GM12878 (cell line): Measurements from ENCODE around the gene CASP8.

Experiments
- BHLHE40 ChIP-seq, 2 experiments: fragments of 450-650 bp in 1 of 2; IDR thresholded peaks; 2 replicates each; pipeline ENCODE4 v1.6.1; 2011 to 2017; ENCODE audit warnings: low read depth in 2 of 2, borderline replicate concordance in 1 of 2, improper control_type of control experiment in 1 of 2, low read length in 1 of 2, mild to moderate bottlenecking in 1 of 2
- CREB1 ChIP-seq: IDR thresholded peaks from 2 replicates; pipeline ENCODE4 v1.6.1; 2012; ENCODE audit warnings: low read depth, mild to moderate bottlenecking, inconsistent platforms
- CTCF ChIP-seq, 3 experiments: IDR thresholded peaks in 2 of 3; conservative IDR thresholded peaks in 1 of 3; 2 replicates each; pipeline ENCODE4 v1.5.1; 2011; ENCODE audit warnings: low read depth in 3 of 3, low read length in 3 of 3, mild to moderate bottlenecking in 3 of 3, control low read depth in 2 of 3, moderate library complexity in 2 of 3, inconsistent platforms in 1 of 3, mixed read lengths in 1 of 3; ENCODE audit not compliant: control insufficient read depth in 2 of 3, insufficient read depth in 1 of 3; ENCODE audit errors: extremely low read depth in 1 of 3
- FOS ChIP-seq: IDR thresholded peaks from 3 replicates; pipeline ENCODE4 v1.6.1; 2011; ENCODE audit warnings: borderline replicate concordance; ENCODE audit not compliant: insufficient read length; ENCODE audit errors: extremely low read depth
- POLR2AphosphoS5 ChIP-seq: IDR thresholded peaks from 2 replicates; pipeline ENCODE4 v1.6.1; 2011; ENCODE audit warnings: mild to moderate bottlenecking, low read length, inconsistent platforms
- RAD21 ChIP-seq: IDR thresholded peaks from 2 replicates; pipeline ENCODE4 v1.6.1; 2011; ENCODE audit warnings: mild to moderate bottlenecking, low read depth, low read length, moderate library complexity; ENCODE audit not compliant: insufficient read depth
- RFX5 ChIP-seq: IDR thresholded peaks from 2 replicates; pipeline ENCODE4 v1.6.1; 2011; ENCODE audit warnings: low read depth, low read length, improper control_type of control experiment
- TCF7 ChIP-seq: IDR thresholded peaks from 2 replicates; pipeline ENCODE4 v1.6.1; 2014; ENCODE audit warnings: antibody characterized with exemption, borderline replicate concordance
- TF ChIP-seq, protein P1 (sequence below): fragments of 450-650 bp; formaldehyde crosslinking; IDR thresholded peaks from 2 replicates; pipeline ENCODE4 v1.4.0; 2020; ENCODE audit warnings: mild to moderate bottlenecking, moderate library complexity
- TF ChIP-seq, protein P2 (sequence below): fragments of 450-650 bp; formaldehyde crosslinking; IDR thresholded peaks from 2 replicates; pipeline ENCODE4 v1.5.0; 2022; ENCODE audit warnings: mild to moderate bottlenecking, missing genetic modification characterization
- TF ChIP-seq, protein P3 (sequence below): IDR thresholded peaks from 2 replicates; pipeline ENCODE4 v1.6.1; 2012; ENCODE audit warnings: improper control_type of control experiment, low read depth, low read length; ENCODE audit not compliant: insufficient replicate concordance
- TF ChIP-seq, protein P4 (sequence below): IDR thresholded peaks from 2 replicates; pipeline ENCODE4 v1.6.1; 2012; ENCODE audit warnings: low read depth, low read length, improper control_type of control experiment
- TF ChIP-seq, protein P5 (sequence below): IDR thresholded peaks from 2 replicates; pipeline ENCODE4 v1.6.1; 2012; ENCODE audit warnings: mild to moderate bottlenecking, low read depth, low read length

GRCh38 chr2:201275990-201276389, 15.7 kb downstream of the CASP8 start:
- TF ChIP-seq CTCF (IDR thresholded peaks at IDR 0.05 in 2 of 3, conservative IDR thresholded peaks at IDR 0.05 in 1 of 3; ENCODE audit: control insufficient read depth in 2 of 3, extremely low read depth in 1 of 3, insufficient read depth in 1 of 3, low read depth in 3 of 3, low read length in 3 of 3) (peak in 2 of 3 experiments; percentile 1 to 5; a peak in 1 of 6 replicates), TCF7 (no peak), CREB1 (no peak), RFX5 (no peak), RAD21 (no peak), BHLHE40 (IDR thresholded peaks at IDR 0.05; ENCODE audit: borderline replicate concordance in 1 of 2, low read depth in 2 of 2, low read length in 1 of 2) (no peak), FOS (no peak), POLR2AphosphoS5 (no peak)
- TF ChIP-seq, protein P1, sequence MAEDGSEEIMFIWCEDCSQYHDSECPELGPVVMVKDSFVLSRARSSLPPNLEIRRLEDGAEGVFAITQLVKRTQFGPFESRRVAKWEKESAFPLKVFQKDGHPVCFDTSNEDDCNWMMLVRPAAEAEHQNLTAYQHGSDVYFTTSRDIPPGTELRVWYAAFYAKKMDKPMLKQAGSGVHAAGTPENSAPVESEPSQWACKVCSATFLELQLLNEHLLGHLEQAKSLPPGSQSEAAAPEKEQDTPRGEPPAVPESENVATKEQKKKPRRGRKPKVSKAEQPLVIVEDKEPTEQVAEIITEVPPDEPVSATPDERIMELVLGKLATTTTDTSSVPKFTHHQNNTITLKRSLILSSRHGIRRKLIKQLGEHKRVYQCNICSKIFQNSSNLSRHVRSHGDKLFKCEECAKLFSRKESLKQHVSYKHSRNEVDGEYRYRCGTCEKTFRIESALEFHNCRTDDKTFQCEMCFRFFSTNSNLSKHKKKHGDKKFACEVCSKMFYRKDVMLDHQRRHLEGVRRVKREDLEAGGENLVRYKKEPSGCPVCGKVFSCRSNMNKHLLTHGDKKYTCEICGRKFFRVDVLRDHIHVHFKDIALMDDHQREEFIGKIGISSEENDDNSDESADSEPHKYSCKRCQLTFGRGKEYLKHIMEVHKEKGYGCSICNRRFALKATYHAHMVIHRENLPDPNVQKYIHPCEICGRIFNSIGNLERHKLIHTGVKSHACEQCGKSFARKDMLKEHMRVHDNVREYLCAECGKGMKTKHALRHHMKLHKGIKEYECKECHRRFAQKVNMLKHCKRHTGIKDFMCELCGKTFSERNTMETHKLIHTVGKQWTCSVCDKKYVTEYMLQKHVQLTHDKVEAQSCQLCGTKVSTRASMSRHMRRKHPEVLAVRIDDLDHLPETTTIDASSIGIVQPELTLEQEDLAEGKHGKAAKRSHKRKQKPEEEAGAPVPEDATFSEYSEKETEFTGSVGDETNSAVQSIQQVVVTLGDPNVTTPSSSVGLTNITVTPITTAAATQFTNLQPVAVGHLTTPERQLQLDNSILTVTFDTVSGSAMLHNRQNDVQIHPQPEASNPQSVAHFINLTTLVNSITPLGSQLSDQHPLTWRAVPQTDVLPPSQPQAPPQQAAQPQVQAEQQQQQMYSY (CRISPR knock-in tag), result no peak
- TF ChIP-seq, protein P2, sequence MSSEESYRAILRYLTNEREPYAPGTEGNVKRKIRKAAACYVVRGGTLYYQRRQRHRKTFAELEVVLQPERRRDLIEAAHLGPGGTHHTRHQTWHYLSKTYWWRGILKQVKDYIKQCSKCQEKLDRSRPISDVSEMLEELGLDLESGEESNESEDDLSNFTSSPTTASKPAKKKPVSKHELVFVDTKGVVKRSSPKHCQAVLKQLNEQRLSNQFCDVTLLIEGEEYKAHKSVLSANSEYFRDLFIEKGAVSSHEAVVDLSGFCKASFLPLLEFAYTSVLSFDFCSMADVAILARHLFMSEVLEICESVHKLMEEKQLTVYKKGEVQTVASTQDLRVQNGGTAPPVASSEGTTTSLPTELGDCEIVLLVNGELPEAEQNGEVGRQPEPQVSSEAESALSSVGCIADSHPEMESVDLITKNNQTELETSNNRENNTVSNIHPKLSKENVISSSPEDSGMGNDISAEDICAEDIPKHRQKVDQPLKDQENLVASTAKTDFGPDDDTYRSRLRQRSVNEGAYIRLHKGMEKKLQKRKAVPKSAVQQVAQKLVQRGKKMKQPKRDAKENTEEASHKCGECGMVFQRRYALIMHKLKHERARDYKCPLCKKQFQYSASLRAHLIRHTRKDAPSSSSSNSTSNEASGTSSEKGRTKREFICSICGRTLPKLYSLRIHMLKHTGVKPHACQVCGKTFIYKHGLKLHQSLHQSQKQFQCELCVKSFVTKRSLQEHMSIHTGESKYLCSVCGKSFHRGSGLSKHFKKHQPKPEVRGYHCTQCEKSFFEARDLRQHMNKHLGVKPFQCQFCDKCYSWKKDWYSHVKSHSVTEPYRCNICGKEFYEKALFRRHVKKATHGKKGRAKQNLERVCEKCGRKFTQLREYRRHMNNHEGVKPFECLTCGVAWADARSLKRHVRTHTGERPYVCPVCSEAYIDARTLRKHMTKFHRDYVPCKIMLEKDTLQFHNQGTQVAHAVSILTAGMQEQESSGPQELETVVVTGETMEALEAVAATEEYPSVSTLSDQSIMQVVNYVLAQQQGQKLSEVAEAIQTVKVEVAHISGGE (CRISPR knock-in tag), result no peak
- TF ChIP-seq, protein P3, sequence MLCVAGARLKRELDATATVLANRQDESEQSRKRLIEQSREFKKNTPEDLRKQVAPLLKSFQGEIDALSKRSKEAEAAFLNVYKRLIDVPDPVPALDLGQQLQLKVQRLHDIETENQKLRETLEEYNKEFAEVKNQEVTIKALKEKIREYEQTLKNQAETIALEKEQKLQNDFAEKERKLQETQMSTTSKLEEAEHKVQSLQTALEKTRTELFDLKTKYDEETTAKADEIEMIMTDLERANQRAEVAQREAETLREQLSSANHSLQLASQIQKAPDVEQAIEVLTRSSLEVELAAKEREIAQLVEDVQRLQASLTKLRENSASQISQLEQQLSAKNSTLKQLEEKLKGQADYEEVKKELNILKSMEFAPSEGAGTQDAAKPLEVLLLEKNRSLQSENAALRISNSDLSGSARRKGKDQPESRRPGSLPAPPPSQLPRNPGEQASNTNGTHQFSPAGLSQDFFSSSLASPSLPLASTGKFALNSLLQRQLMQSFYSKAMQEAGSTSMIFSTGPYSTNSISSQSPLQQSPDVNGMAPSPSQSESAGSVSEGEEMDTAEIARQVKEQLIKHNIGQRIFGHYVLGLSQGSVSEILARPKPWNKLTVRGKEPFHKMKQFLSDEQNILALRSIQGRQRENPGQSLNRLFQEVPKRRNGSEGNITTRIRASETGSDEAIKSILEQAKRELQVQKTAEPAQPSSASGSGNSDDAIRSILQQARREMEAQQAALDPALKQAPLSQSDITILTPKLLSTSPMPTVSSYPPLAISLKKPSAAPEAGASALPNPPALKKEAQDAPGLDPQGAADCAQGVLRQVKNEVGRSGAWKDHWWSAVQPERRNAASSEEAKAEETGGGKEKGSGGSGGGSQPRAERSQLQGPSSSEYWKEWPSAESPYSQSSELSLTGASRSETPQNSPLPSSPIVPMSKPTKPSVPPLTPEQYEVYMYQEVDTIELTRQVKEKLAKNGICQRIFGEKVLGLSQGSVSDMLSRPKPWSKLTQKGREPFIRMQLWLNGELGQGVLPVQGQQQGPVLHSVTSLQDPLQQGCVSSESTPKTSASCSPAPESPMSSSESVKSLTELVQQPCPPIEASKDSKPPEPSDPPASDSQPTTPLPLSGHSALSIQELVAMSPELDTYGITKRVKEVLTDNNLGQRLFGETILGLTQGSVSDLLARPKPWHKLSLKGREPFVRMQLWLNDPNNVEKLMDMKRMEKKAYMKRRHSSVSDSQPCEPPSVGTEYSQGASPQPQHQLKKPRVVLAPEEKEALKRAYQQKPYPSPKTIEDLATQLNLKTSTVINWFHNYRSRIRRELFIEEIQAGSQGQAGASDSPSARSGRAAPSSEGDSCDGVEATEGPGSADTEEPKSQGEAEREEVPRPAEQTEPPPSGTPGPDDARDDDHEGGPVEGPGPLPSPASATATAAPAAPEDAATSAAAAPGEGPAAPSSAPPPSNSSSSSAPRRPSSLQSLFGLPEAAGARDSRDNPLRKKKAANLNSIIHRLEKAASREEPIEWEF, result no peak
- TF ChIP-seq, protein P4, sequence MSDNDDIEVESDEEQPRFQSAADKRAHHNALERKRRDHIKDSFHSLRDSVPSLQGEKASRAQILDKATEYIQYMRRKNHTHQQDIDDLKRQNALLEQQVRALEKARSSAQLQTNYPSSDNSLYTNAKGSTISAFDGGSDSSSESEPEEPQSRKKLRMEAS, result no peak
- TF ChIP-seq, protein P5, sequence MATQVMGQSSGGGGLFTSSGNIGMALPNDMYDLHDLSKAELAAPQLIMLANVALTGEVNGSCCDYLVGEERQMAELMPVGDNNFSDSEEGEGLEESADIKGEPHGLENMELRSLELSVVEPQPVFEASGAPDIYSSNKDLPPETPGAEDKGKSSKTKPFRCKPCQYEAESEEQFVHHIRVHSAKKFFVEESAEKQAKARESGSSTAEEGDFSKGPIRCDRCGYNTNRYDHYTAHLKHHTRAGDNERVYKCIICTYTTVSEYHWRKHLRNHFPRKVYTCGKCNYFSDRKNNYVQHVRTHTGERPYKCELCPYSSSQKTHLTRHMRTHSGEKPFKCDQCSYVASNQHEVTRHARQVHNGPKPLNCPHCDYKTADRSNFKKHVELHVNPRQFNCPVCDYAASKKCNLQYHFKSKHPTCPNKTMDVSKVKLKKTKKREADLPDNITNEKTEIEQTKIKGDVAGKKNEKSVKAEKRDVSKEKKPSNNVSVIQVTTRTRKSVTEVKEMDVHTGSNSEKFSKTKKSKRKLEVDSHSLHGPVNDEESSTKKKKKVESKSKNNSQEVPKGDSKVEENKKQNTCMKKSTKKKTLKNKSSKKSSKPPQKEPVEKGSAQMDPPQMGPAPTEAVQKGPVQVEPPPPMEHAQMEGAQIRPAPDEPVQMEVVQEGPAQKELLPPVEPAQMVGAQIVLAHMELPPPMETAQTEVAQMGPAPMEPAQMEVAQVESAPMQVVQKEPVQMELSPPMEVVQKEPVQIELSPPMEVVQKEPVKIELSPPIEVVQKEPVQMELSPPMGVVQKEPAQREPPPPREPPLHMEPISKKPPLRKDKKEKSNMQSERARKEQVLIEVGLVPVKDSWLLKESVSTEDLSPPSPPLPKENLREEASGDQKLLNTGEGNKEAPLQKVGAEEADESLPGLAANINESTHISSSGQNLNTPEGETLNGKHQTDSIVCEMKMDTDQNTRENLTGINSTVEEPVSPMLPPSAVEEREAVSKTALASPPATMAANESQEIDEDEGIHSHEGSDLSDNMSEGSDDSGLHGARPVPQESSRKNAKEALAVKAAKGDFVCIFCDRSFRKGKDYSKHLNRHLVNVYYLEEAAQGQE, result no peak
